GM10847 (cell line): ENCODE data around the gene TRIM2.

Source experiments
- POLR2A ChIP-seq: IDR thresholded peaks from 2 replicates; pipeline ENCODE4 v1.6.1; 2011; ENCODE audit not compliant: insufficient read length; ENCODE audit errors: extremely low read depth

TRIM2 gene

DNA sequence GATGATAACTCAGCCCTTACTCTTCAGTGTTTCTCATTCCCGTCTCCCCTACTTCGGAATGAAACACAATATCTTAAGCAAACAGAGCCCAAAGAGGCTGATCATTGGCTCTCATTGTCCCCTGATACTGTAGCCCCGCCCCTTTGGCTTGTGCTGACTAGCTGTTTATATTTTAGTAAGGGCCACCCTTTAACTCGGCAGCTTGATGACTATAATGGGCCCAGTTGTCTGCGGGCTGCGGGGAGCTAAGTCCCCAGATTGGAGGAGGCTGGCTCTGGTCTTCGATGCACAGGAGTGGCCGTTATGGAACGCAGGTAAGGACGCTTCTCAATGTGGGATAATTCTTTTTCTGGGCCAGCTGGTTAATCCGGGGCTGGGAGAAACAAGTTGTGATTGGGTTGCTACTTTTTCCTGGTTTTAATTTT, at the start of gene TRIM2:
Gene TRIM2 (plus strand): TSS at position 197 of the 425 bp plus-strand sequence. CDS start 88 bp downstream, at position 285.
- no peak for TF ChIP-seq POLR2A

DNA sequence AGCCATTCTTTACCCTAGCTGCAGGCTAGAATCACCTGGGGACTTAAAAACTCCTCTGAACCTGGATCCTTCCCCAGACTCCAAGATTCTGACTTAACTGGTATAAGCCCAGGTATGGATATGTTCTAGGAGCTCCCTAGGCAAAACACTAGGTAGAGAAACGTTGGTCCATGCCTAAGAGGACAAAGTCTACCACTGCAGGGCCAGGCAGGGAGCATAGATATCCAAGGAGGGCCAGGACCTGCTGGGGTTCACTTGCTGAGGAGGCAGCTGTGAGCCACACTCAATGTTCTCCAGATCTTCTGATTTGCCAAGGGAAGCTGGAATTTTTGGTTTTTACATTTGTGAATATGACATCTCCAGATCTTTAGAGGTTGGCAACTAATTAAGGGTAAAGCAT, 48.6 kb upstream of the TRIM2 start:
- no peak for TF ChIP-seq POLR2A

DNA sequence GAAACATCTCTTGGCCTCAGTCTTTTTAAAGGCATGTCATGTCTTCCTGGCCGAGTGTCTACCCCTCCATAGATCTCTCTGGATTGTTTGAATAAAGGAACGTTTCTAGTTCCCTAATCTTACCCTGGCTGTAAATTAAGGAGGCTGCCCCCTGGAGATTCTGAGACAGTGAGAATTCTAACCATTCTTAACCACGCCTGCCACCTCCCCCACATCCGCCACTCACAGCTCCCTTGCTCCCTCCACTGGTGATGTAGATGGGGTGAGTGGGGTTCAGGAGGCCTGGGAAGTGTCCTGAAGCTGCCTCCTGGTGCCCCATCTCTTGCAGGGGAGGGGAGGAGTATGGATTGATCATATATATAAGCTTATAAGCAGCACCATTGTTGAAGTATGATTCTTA, 48.0 kb upstream of the TRIM2 start:
- no peak for TF ChIP-seq POLR2A

GRCh38 chr4:153156721-153157120, 47.5 kb upstream of the TRIM2 start:
- no peak for TF ChIP-seq POLR2A

DNA sequence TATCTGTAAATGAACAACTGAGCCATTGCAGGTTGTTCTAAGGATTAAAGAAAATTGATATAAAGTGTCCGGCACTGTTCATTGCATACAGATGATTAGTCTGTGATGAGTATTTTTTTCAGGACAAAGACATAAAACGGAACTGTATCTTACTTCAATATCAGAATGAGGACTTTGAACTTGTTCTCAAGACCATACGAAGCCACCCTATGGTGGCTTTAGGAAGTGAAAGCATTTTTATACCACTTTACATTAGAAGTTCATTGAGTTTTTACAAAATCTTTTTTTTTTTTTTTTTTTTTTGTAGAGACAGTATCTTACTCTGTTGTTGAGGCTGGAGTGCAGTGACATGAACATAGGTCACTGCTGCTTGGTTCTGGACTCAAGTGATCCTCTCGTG, 45.2 kb upstream of the TRIM2 start:
- no peak for TF ChIP-seq POLR2A

GRCh38 chr4:153159728-153160221, 44.5 kb upstream of the TRIM2 start:
- no peak for TF ChIP-seq POLR2A

- no peak for TF ChIP-seq POLR2A
Observed at GRCh38 chr4:153160821-153161220, 43.4 kb upstream of the TRIM2 start.

DNA sequence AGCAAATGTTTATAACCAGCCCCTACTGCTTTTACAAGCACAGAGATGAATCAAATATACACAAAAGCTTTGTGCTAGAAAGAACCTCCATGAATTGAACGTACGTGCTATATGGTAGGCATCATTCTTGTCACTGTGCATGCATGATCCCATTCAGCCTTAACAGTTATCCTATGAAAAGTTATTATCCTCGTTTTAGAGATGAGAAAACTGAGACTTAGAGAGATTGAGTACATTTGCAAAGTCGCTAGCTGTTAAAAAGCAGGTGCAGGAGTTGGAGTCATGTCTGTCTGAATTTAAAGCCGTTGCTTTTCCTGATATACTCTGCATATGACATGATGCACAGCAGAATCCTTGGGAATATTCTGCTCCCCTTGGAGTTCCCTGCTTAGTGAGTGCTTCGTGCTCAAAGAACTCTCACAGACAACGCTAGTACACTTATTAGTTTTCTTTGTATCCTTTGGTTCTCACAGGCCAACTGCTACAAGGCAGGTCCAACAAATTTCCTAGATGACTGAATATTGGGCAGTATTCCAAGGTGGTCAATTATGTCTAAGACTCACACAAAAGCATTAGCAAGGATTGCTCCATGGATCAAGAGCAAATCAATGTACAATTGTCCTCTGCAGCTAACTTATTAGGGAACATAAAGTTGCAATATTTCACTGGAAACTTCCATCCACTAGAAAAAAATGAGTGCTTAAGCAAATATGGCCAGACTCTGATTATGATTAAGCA, 42.8 kb upstream of the TRIM2 start:
- no peak for TF ChIP-seq POLR2A

DNA sequence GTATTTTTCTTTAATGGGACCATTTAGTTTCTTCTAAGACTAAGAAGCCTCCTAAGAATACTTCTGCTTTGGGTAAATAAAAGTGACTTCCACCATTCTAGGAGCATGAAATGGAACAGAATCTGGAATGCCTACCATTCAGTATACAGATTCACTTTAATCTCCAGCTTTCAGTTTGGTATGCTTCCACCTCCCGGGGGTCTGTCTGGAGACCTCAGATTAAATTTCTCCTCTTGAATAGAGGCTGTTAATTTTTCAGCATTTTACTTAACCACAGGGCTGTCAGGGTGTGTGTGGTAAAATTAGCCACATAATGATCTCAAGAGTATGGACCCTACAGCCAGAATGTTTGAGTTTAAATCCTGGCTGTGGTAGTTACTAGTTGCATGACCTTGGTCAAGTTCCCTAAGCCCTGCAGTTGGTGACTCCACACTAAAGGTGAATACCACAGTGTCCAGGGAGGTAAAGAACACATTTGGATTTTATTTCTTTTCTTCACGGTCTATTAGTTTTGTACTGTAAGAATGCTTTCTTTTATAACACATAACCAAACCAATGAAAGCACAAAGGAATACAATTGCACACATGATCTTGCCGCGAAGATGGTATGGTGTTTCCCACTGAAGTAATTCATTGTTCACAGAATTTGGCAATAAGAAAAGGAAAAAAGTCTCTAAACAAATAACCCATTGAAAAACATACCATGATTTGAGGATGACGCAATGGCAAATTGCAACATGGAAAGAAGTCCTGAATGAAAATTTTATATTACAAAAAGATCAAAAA, 37.3 kb upstream of the TRIM2 start:
- no peak for TF ChIP-seq POLR2A

- no peak for TF ChIP-seq POLR2A
Observed at GRCh38 chr4:153169776-153170175, 34.5 kb upstream of the TRIM2 start.

DNA sequence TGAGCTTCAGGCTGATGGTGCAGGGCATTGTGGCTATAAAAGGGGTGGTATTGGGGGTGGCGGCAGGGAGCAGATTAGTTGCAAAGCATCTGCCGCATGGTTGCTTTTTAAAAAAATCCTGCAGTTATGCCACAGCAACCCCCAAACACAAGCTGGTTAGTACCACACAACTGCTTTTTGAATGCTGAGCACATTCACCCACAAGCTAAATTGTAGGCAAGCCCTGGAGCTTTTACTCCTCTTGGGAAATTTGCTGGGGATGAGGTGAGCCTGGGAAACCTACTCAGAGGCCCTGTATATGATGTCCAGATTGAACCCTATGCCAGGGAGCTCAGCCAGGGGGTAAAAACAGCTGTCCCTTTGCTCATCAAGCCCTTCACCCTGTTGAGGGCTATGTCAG, 33.8 kb upstream of the TRIM2 start:
- TF ChIP-seq POLR2A, result no peak

DNA sequence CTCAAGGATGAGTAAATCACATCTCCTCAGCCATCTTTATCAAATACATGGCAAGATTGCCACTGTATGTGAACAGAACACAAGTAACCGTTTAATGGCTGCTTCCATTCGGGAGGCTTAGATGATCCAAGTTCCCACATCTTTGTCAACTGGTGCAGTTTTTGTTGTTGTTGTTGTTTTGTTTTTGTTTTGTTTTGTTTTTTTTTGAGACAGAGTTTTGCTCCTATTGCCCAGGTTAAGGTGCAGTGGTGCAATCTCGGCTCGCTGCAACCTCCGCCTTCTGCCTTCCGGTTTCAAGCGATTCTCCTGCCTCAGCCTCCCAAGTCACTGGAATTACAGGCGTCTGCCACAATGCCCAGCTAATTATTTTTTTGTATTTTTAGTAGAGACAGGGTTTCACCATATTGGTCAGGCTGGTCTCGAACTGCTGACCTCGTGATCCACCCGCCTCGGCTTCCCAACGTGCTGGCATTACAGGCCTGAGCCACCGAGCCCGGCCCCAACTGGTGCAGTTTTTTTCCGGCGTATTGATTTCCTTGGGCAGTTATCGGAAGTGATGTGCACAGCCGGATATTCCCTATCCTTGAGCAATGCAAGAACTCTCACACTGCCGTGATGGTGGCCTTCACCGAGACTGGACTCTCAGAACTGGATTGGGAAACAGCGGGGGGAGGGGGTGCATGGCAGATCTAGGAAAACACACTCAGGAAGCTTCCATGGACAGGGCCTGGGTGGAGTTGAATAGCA, 29.2 kb upstream of the TRIM2 start:
- no peak for TF ChIP-seq POLR2A

GRCh38 chr4:153176938-153177337, 27.3 kb upstream of the TRIM2 start:
- no peak for TF ChIP-seq POLR2A

DNA sequence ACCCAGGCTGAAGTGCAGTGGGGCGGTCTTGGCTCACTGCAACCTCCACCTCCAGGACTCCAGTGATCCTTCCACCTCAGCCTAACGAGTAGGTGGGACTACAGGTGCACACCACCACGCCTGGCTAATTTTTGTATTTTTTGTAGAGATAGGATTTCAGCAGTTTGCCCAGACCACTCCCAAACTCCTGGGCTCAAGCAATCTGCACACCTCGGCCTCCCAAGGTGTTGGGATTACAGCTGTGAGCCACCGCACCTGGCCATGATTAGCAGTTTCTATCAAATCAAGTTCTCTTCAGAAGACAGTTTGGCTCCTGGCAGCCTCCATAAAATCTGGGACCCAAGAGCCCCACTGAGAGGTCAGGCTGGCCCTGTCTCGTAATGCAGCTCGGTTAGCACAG, 26.4 kb upstream of the TRIM2 start:
- TF ChIP-seq POLR2A, result no peak

GRCh38 chr4:153179100-153179499, 25.1 kb upstream of the TRIM2 start:
- TF ChIP-seq POLR2A, result no peak

GRCh38 chr4:153181293-153181692, 22.9 kb upstream of the TRIM2 start:
- TF ChIP-seq POLR2A, result no peak
